ENCODE measurements around the gene SCN5A. TPM values are rescaled to one million over a fixed set of nuclear protein-coding genes. Genes with fewer than 3 reads are reported as not detected.

Gene SCN5A
- total RNA-seq, 1 donor from 2014 or later = 1.4 TPM

DNA sequence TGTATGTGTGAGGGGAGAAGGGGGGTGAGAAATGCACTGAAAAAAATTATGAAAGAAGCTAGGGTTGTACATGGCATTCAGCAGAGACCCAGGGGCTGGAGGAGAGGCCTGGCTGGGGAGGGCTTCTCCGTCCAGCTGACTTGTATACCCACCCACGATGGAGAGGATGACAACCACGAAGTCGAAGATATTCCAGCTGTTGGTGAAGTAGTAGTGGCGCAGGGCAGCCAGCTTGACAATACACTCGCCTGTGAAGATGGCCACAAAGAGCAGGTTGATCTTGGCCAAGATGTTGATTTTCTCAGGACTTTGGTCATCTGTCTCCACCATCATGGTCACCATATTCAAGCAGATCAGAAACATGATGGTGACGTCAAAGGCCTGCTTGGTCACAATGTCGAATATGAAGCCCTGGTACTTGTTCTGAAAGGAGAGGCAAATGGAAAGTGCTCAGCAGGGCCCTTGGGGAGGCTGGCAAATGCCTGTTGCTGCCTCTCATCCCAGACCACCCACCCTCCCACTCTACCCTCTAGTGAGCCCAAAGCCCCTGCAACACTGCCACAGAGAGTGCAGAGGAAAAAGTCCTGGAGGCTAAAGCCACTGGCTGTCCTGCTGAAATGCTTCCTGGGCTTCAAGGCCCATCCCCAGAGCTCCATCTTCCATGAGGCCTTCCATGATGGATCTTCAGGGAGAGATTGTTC is 95.2 kb downstream of the SCN5A start:
- H3K27ac Mint-ChIP-seq (ENCODE audit: unreplicated experiment) = no peak overlapping the region
- no peaks in the 10 kb centered on the region for H3K9me3 Mint-ChIP-seq (ENCODE audit: unreplicated experiment)
- DNase-seq (ENCODE audit: low spot score) = no peak
- TF ChIP-seq, protein P1, sequence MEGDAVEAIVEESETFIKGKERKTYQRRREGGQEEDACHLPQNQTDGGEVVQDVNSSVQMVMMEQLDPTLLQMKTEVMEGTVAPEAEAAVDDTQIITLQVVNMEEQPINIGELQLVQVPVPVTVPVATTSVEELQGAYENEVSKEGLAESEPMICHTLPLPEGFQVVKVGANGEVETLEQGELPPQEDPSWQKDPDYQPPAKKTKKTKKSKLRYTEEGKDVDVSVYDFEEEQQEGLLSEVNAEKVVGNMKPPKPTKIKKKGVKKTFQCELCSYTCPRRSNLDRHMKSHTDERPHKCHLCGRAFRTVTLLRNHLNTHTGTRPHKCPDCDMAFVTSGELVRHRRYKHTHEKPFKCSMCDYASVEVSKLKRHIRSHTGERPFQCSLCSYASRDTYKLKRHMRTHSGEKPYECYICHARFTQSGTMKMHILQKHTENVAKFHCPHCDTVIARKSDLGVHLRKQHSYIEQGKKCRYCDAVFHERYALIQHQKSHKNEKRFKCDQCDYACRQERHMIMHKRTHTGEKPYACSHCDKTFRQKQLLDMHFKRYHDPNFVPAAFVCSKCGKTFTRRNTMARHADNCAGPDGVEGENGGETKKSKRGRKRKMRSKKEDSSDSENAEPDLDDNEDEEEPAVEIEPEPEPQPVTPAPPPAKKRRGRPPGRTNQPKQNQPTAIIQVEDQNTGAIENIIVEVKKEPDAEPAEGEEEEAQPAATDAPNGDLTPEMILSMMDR (IDR thresholded peaks at IDR 0.05; ENCODE audit: unreplicated experiment) = no peak
- H3K4me3 Mint-ChIP-seq (ENCODE audit: unreplicated experiment) = no peak overlapping the region
- H3K36me3 Mint-ChIP-seq (ENCODE audit: low read depth, unreplicated experiment) = peaks cover 16% of the 10 kb centered on the region
- H3K4me1 Mint-ChIP-seq (ENCODE audit: unreplicated experiment) = no peaks in the 10 kb centered on the region
- H3K27me3 Mint-ChIP-seq (ENCODE audit: unreplicated experiment) = peaks cover 7% of the 10 kb centered on the region

DNA sequence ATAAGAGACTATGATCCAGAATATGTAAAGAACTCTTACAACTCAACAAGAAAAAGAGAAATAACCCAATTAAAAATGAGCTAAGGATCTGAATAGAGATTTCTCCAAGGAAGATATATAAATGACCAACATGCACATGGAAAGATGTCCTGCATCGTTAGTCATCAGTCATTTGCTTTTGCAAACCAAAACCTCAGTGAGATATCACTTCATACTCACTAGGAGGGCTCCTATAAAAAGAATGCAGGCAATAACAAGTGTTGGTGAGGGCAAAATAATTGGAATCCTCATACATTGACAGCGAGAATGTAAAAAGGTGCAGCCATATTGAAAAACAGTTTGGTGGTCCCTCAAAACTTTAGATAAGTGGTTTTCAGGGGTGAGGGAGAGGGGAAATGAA is 96.4 kb downstream of the SCN5A start:
- H3K4me3 Mint-ChIP-seq (ENCODE audit: unreplicated experiment) = no peak overlapping the region
- H3K27me3 Mint-ChIP-seq (ENCODE audit: unreplicated experiment) = peaks cover 7% of the 10 kb centered on the region
- DNase-seq (ENCODE audit: low spot score) = no peak
- no peaks in the 10 kb centered on the region for H3K4me1 Mint-ChIP-seq (ENCODE audit: unreplicated experiment)
- peaks cover 16% of the 10 kb centered on the region for H3K36me3 Mint-ChIP-seq (ENCODE audit: low read depth, unreplicated experiment)
- H3K9me3 Mint-ChIP-seq (ENCODE audit: unreplicated experiment) = no peaks in the 10 kb centered on the region
- TF ChIP-seq, protein P1 (IDR thresholded peaks at IDR 0.05; ENCODE audit: unreplicated experiment) = no peak
- H3K27ac Mint-ChIP-seq (ENCODE audit: unreplicated experiment) = no peak overlapping the region

DNA sequence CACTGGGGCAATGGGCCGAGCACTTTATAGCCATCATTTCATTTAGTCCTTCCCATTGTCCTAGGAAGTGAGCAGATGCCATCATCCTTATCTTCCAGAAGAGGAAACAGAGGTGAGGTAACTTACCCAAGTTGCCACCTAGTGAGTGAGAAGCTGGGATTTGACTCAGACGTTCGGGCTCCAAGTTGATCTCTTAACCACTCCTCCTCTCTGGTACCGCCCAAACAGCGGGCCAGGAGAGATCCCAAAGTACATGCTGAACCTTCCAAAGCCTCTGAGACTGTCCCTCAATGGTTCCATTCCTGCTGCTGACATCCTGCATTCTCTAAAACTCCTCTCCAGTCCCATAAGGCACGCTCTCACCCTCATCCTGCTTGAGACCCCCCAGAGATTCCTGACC is 97.1 kb downstream of the SCN5A start:
- peaks cover 7% of the 10 kb centered on the region for H3K27me3 Mint-ChIP-seq (ENCODE audit: unreplicated experiment)
- TF ChIP-seq, protein P1 (IDR thresholded peaks at IDR 0.05; ENCODE audit: unreplicated experiment) = no peak
- no peak for DNase-seq (ENCODE audit: low spot score)

DNA sequence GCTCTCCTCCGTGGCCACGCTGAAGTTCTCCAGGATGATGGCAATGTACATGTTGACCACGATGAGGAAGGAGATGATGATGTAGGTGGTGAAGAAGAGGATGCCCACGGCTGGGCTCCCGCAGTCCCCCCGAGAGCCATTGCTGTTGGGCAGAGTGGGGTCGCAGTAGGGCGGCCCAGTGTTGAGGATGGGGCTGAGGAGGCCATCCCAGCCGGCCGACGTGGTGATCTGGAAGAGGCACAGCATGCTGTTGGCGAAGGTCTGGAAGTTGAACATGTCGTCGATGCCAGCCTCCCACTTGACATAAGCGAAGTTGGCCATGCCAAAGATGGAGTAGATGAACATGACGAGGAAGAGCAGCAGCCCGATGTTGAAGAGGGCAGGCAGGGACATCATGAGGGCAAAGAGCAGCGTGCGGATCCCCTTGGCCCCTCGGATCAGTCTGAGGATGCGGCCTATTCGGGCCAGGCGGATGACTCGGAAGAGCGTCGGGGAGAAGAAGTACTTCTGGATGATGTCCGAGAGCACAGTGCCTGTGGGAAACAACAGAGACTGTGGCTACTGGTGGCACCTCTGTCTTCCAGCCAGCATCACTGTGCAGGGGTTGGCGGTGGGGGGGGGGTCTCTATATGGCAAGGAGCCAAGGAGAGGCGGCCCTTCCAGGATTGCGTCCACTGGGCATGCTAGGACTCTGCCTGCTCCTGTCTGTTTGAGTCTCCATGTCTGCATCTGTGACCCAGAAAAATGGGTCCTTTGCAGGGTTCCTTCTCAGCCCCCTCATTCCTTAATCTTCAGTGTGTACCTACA is 98.3 kb downstream of the SCN5A start:
- Mint-ChIP-seq H3K27ac (ENCODE audit: unreplicated experiment) (no peak overlapping the region), H3K4me3 (ENCODE audit: unreplicated experiment) (no peak overlapping the region), H3K36me3 (ENCODE audit: low read depth, unreplicated experiment) (peaks cover 16% of the 10 kb centered on the region), H3K9me3 (ENCODE audit: unreplicated experiment) (no peaks in the 10 kb centered on the region), H3K27me3 (ENCODE audit: unreplicated experiment) (peaks cover 7% of the 10 kb centered on the region), H3K4me1 (ENCODE audit: unreplicated experiment) (no peaks in the 10 kb centered on the region)
- TF ChIP-seq, protein P1 (IDR thresholded peaks at IDR 0.05; ENCODE audit: unreplicated experiment) = no peak
- DNase-seq (ENCODE audit: low spot score) = no peak

More for the DNA sequence above, 97.1 kb downstream of the SCN5A start:
- Mint-ChIP-seq H3K36me3 (ENCODE audit: low read depth, unreplicated experiment) (peaks cover 16% of the 10 kb centered on the region), H3K4me3 (ENCODE audit: unreplicated experiment) (no peak overlapping the region), H3K27ac (ENCODE audit: unreplicated experiment) (no peak overlapping the region), H3K4me1 (ENCODE audit: unreplicated experiment) (no peaks in the 10 kb centered on the region), H3K9me3 (ENCODE audit: unreplicated experiment) (no peaks in the 10 kb centered on the region)

All from endothelial cell (in vitro differentiated cells).